Measurements from ENCODE around the gene TMEM11.

The TMEM11 gene

DNA sequence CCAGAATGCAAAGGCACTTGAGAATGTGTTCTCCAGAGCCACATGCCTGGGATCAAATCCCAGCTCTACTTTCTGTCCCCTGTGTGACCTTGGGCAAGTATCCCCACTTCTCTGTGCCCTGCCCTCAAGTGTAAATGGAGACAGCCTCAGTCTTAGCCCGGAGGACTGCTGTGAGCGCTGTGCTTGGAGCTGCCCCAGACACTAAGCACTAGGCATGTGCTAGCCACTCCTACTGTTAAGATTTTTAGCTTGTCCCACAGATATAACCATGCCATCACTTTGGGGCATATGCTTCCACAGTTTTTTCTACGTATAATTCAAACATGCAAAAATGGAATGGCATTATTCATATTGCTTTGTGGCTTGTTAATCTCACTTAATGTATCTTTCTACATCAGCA, 29.4 kb downstream of the TMEM11 start:
- no peak for DNase-seq (ENCODE audit: low read depth in 2 of 2)

DNA sequence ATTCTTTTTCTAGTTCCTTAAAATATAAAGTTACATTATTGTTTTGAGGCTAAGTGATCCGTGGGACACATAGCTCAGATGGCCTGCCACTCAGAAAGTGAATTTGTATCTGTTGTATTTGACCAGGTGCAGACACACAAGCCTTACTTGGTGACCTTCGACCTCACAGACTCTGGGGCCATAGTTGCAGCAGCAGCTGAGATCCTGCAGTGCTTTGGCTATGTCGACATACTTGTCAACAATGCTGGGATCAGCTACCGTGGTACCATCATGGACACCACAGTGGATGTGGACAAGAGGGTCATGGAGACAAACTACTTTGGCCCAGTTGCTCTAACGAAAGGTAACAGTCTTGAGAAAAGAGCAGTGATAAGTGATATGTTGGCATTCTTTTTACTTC, 30.5 kb downstream of the TMEM11 start:
- no peak for DNase-seq (ENCODE audit: low read depth in 2 of 2)

DNA sequence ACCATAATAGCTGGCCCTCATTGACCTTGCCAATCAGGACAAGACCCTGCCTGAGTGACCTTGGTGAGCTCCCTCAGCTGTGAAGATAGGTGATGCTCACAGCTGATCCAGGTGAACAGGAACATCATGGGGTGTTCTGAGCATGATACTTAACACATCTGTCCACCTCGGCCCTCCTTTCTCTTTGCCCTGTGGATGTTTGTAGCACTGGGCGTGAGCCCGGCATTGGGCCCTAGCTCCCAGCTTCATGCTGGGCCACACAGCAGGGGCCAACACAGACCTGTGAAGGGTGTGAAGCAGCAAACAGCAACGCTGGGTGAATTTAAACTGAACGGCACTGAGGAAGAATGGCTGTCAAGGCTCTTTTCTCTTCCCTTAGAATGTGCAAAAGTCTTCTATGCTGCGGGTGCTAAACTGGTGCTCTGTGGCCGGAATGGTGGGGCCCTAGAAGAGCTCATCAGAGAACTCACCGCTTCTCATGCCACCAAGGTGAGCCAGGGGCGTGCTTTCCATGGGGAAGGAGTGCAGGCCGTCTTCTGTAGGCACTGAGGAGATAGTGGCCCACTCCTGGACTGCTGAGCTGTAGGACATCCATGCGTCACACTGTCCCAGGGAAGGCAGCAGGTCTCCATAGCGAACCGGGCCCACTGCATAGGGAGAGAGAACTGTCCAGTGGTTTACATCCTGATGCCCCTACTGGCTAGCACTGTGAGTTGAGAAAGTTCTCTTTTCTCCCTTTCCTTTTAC, 35.9 kb downstream of the TMEM11 start:
- no peak for DNase-seq (ENCODE audit: low read depth in 2 of 2)

DNA sequence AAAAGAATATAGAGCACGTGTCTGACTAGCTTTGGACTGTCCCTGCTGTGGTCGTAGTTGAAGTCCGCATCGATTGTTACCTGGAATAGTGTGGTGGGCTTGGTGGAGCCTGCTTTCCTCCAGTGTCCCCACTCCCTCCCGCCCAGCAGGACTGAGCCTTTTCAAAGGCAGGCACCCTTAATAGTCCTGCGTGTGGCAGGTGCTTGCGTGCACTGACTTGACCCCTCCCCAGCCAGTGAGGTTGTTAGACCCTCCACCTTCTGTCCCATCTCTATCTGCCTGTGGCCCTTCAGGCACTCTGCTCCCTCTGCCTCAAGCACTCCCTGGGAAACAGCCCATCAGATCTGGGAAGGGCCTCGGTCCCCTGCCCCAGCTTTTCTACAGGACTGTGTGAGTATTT, 36.6 kb downstream of the TMEM11 start:
- DNase-seq (ENCODE audit: low read depth in 2 of 2): no peak

DNA sequence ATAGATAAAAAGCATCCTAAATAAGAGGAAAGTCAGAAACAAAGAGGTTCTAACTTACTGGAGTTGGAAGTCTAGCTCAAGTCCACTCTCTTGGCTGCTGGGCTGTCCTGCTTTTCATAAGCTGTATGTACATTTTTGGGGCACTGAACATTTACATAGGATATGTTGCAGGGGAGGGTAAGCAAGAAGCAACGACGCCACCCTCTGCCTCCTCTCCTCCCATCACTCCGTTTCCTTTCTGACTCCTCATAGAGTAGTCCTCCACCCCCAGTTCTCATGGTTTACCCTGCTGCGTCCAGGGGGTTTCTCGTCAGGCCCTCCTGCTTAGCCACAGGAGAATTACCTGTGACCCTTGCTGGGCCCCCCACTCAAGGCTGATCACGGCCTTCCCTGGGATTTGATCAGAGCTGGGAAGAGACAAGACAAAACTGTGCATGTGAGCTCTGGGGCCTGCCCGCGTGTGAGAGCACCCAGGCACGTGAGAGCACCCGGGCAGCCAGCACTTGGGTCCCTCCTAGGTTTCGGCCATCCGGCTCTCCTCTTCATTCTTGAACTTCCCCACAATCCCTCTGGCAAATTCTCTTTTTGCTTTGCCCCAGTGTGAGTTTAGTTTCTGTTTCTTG, 37.1 kb downstream of the TMEM11 start:
- DNase-seq (ENCODE audit: low read depth in 2 of 2): no peak

DNA sequence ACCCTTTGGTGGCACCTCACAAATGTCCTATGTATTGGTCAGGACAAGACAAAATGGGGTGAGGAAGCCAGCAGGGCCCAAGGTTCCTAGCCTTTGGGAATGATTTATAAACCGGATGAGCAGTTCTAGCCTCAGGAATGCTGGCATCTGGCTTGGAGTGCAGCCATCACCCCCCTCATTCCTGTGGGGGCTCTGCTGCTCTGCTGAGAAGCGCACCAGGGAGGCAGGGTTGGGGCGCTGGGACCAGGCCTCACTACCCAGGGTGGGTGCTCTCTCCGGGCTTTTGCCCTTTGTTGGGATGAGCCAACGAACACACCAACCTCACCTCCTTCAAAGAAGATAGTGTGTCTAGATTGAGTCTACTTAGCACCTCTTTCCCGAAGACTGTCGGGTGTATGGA, 39.2 kb downstream of the TMEM11 start:
- no peak for DNase-seq (ENCODE audit: low read depth in 2 of 2)

DNA sequence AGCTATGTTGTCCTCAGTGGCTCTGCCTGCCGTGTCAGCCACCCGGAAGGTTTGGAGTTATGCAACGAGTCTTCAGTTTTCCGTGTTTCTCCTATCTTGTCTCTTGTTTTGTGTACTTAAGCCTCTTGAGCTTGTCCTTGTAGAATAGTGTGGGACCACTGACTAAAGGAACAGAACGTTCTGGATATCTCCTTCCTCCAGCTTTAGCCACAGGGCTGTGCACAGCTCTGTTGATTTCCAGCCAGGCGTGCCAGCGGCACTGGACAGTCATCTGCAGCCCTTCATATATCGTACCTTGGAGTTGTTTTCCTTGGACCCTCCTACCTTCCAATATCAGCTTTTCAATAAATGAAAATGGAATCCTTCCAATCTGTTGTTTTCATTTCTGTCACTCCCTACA, 39.8 kb downstream of the TMEM11 start:
- DNase-seq (ENCODE audit: low read depth in 2 of 2): no peak

DNA sequence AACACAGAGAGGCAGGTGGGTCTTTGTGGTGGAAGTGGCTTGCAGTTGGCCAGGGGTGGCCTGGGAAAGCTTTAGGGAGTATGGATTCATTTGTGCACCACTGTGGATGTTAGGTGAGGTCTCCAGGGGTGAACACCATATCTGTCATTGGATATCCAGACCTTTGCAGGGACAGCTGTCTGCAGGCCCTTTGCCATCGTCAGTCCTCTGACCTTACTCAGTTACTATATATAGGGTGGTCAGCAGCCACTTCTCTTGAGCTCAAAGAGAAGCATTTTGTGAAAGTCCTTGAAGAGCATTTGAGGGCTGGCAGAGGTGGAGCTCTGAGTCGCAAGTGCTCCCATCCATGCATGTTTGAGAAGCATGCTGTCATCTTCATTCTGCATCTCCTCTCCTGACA, 40.4 kb downstream of the TMEM11 start:
- DNase-seq (ENCODE audit: low read depth in 2 of 2): no peak

DNA sequence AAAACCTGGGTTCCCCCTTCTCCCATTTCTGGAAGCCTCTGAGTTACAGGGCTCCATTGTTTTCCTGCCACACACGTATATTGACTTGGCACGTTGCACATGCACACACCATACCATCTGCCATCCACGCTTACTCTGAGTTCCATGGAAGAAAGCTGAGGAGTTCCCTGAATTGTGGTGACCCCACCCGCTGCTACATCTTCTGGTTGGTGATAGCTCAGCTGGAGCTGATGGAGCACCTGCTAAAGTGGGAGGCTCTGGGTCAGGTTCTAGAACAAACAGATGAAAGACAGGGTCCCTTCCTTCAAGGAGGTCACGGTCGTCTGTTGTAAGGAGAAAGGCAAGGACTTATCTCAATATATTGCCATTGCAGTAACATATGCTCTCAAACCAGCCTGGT, 41.1 kb downstream of the TMEM11 start:
- DNase-seq (ENCODE audit: low read depth in 2 of 2): no peak

DNA sequence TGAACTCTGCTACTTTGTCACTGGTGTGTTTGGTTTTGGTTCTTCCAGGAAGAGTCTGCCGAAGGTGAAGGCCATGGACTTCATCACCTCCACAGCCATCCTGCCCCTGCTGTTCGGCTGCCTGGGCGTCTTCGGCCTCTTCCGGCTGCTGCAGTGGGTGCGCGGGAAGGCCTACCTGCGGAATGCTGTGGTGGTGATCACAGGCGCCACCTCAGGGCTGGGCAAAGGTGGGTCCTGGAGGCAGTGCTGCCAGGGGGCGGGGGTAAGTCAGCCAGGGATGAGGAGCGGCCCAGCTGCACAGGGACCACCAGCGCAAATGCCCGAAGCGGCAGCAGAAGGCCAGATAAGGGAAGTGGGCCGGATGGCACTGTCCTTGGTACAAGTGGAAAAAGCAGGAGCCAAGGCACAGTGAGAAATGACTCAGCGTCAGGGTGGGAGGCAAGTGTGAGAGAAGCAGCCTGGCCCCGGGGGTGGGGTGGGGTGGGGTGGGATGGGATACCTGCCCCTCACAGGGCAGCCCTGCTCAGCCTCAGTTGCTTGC, 41.9 kb downstream of the TMEM11 start:
- DNase-seq (ENCODE audit: low read depth in 2 of 2): no peak

DNA sequence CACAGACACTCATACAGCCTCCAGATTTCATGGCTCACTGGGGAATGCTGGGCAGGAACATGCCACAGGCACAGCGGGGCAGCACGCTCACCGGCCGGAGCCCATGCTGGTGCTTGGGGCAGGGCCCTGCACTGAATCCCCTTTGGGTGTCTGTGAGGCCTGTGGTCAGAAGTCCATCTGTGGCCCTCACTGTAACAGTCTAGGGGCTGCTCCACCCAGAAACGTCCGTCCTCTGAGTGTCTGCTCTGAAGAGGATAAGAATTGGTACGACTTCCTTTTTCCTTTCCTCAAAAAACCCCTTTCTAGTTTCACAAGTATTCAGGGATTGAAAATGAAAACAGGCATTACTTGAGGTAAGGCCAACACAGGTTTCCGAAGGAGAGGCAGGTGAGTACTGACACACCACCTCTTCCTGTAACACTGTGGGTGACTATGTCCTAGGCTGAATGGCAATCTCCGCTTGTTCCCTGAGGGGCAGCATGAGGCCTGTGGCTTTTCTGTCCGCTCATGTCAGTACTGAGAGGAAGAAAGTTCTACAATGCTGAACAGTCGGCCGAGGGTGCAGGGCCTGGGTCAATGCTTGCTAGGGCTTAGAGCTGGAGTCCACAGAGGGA, 42.5 kb downstream of the TMEM11 start:
- DNase-seq (ENCODE audit: low read depth in 2 of 2): no peak

DNA sequence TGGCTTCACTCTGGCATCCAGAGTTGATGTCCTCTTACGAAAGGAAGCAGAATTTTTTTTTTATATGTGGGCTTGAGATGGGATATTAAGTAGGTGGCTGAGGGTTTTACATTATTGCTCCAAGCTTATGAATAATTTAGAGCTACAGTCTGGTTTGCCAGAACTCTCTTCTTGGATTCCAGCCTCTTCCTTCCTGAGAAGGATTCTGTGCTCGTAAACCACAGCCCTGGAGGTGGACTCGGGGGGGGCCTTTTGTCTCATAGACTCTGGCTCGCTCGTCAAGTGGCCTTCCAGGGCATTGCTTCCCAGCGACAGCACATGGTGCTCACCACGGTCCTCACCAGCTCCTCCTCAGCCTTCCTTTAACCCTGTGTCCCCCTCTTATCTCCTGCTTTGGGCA, 43.2 kb downstream of the TMEM11 start:
- no peak for DNase-seq (ENCODE audit: low read depth in 2 of 2)

DNA sequence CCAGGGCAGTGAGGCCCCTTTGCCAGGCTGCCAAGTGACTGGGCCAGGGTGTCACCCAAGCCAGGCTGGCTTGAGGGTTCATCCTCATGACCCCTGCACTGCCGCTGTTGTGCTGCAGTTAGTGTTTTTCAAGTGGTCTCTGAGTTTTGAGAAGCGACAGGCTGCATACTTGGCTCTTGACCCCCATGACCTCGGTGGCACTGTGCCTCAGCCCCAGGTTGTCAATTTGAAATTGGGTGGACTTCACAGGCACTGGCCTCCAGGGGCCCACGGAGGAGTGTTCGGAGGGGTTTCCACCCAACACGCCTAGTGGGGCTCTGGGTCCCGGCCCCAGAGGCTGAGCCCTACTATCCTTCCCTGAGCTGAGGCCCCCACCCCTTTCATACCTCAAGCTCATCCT, 44.5 kb downstream of the TMEM11 start:
- no peak for DNase-seq (ENCODE audit: low read depth in 2 of 2)

DNA sequence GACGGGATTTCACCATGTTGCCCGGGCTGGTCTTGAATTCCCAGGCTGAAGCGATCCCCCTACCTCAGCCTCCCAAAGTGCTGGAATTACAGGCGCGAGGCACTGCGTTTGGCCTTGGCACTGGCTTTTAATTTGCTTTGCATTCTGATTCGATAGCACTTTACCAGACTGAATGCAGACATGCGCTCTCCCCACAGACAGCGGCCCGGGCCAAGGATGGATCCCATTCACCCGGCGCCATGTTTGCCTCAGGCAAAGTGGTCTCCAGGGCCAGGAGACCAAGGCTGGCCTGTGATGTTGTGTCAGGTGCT, 45.5 kb downstream of the TMEM11 start:
- DNase-seq (ENCODE audit: low read depth in 2 of 2): no peak

DNA sequence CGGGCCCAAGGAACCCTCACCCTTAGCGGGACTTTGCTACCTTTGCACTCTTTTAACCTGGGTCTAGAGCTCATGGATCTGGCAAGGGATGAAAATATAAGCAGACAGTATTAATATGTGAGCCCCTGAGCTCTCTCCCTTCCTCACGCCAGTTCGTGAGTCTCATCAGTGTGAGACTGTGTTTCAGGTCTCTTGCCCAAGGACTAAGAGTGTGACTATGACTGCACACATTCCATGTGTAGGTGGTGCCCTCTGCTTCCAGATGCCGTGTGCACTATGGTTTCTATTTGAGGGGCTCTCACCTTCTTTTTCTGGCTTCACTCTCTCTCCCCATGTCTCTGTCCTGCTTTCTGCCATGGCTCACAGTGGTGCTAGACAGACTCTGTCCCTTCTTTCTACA, 46.7 kb downstream of the TMEM11 start:
- no peak for DNase-seq (ENCODE audit: low read depth in 2 of 2)

DNA sequence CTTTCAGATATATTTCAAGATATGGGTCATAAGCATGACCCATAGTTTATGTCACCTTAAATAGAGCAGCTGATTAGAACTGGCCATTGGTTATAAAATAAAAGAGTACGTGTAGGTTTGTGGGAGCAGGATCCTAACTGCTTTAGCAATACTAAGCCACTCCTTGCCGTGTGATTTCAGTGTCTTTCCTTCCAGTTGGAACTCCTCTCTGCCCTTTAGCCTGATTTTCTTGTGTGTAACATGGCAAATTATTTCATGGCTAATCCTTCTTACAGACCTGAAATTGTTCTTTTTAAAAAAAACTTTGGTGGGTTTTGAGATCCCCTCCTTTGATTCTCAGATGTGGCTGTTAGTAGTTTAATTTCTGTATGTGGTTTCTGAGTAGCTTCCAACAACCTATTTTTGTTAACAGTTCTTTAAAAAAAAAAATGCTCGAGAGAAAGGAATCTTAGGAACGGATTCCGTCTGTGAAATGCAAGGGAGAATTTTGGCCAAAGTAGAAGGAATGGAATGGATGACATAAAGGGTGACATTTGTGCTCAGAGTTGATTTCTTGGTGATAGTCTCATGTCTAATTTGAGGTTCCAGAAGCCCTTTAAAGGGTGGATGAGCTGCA, 47.3 kb downstream of the TMEM11 start:
- DNase-seq (ENCODE audit: low read depth in 2 of 2): no peak

DNA sequence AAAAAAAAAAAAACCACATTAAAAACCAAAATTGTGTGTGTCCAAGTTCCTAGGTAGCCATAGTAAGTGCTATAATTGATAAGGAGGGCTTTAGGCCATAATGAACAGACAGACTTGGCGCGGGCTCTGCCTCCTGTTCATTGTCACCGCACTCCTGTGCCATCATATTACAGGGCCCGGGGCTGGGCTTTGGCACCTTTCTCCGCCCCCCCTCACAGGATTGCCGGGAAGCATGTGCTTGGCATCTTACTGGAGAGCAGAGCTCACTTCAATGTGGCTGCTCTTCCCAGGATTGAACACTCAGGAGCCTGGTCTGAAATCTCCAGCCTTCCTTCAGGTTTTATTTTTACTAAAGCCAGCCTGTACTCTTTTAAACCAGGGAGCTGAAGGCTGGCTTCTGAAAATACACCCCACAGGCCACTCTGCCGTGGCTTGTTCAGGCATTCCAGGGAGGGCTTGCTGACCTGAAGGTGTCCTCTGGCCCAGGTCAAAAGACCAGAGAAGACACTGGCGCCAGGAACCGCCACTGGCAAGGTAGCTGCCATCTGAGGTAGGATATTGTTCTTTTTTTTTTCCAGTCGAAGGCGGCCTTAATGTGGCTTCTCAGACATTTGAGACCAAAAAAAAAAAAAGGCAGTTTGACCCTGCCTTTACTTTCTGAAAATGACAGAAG, 47.9 kb downstream of the TMEM11 start:
- no peak for DNase-seq (ENCODE audit: low read depth in 2 of 2)

DNA sequence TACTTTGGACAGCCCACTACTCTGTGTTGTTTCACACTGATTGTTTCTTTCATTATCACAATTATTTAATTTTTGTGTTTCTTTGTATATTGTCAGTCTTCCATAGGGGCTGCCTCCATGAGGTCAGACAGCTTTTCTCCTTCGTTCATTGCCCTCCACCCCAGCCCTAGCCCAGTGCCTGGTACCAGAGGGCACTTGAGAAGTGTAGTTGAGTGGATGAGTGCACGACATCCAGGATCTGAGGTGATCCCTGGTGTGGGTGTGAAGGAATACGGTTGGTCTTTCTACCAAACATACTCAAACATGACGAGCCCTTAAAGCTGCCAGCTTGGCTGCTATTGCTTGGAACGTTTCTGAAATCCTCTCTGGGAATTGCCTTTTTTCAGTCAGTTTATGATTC, 49.3 kb downstream of the TMEM11 start:
- DNase-seq (ENCODE audit: low read depth in 2 of 2): no peak

DNA sequence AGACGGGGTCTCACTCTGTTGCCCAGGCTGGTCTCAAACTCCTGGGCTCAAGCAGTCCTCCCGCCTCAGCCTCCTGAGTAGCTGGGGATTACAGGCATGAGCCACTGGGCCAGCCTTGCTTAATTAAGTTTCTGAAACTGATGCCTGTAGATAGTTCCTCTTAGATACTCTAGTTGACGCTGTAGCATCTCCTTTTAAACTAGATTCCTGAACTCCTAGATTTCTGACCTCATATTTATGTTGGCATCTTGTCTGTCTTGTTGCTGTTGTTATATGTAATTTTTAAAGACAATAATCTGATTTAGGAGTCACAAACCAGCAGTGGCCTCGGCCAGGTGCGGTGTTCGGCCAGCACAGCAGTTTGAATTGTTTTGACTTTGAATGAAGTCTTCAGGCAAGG, 49.7 kb downstream of the TMEM11 start:
- DNase-seq (ENCODE audit: low read depth in 2 of 2): no peak

DNA sequence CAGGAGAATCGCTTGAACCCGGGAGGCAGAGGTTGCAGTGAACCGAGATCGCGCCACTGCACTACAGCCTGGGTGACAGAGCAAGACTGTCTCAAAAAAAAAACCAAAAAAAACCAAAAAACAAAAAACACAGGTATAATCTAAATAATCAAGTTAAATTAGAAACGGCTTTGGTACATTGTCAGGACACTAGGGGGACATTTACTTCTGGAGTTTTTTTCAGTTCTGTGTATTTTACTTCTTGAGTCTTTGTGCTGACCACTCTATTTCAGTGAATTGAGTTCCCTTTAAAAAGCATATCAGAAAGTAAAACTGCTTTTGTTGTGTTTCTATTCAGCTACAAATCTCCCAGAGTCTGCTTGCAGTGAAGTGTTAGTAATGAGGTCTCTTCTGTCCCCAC, 50.9 kb downstream of the TMEM11 start:
- DNase-seq (ENCODE audit: low read depth in 2 of 2): no peak

DNA sequence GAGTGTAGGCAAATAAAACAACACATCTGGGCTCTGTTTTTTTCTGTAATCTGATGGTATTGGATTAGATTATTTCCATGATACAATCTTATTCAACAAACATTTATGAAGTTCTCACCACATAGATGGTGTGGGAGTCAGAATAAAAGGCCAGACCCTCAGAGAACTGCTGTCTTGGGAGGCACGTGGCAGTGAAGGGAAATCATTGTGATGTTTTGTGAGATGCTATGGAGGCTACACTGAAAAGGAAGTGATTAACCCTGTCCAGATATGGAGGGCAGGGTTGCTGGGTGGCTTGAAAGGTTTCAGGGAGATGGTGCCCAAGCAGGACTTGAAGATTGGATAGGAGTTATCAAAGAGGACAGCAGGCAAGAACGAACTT, 51.6 kb downstream of the TMEM11 start:
- DNase-seq (ENCODE audit: low read depth in 2 of 2): no peak
